T-helper 2 cell treated with Interferon-gamma antibody and Interleukin-4, amounts not matched to agents 5 μg/mL and 100 μg/mL, for 36 hours (primary cell): ENCODE measurements around the gene TRAK2.

ENCODE experiments used
- DNase-seq: peaks from one replicate; pipeline ENCODE4 v3.0.0; 2021; ENCODE audit warnings: low spot score
- H3K27ac Mint-ChIP-seq: one replicate; pipeline ENCODE4 v1.8.0; 2021; ENCODE audit warnings: mild to moderate bottlenecking, mixed read lengths
- H3K27me3 Mint-ChIP-seq: one replicate; pipeline ENCODE4 v1.8.0; 2021; ENCODE audit warnings: low read depth, mixed read lengths
- H3K36me3 Mint-ChIP-seq: one replicate; pipeline ENCODE4 v1.8.0; 2021; ENCODE audit warnings: low read depth, mixed read lengths
- H3K4me1 Mint-ChIP-seq: one replicate; pipeline ENCODE4 v1.8.0; 2021; ENCODE audit warnings: low read depth, mixed read lengths
- H3K4me3 Mint-ChIP-seq: one replicate; pipeline ENCODE4 v1.8.0; 2022; ENCODE audit warnings: mild to moderate bottlenecking, moderate library complexity, mixed read lengths
- H3K9me3 Mint-ChIP-seq: one replicate; pipeline ENCODE4 v1.8.0; 2021; ENCODE audit warnings: mixed read lengths

The TRAK2 gene

DNA sequence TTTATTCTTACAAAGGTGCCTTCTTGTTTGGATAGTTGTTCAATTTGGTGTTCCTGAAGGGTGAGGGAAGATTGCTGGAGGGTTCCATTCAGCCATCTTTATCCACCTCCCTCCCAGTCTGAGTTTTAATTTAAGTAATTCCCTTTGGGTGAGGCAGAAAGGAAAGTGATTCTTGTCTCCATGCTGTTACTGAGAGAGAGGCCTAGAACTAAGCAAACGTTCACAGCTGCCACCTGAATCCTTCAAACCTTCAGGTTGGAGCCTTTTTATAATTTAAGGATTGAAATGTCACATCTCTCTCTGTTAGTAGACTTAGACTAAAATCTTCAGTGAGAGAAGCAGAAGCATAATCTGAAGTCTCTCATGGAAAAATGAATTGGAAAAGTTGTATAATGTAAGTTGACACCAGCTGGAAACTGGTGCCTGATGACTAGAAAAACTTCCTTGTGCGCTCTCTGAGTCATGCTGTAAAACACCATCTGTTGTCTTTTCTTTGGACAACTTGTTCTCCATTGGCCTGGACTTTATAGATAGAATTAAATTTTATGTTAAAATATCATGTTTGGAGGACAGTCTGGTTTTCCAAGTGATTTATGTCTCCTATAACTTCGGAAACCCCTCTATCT, 14.9 kb upstream of the TRAK2 start:
- Mint-ChIP-seq H3K4me1 (peaks cover 7% of the 10 kb centered on the region), H3K27ac (no peak overlapping the region), H3K36me3 (peaks cover 33% of the 10 kb centered on the region), H3K27me3 (no peaks in the 10 kb centered on the region), H3K4me3 (no peak overlapping the region), H3K9me3 (peaks cover 4% of the 10 kb centered on the region)
- no peak for DNase-seq

DNA sequence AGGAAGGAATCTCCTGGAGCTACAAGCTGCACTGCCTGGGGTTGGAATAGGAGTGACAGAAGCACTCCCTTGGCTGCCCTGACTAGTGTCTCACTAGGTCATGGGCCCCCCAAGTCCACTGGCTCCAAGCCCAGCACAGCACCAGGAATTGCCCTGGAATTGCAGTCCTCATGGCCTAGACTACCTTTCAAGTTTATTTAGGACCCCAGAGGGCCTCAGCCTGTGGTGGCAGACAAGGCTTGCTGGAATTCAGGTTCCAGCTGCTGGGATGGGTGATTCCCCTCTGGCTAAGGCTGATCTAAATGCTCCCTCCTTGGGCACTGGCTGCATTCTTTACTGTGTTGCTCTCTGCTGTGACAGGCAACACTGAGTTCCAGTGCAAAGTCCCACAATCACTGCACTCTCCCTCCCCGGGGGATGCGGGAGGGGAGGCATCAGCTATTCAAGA, 14.3 kb upstream of the TRAK2 start:
- H3K27me3 Mint-ChIP-seq = no peaks in the 10 kb centered on the region
- no peak for DNase-seq
- peaks cover 33% of the 10 kb centered on the region for H3K36me3 Mint-ChIP-seq
- H3K9me3 Mint-ChIP-seq = peaks cover 5% of the 10 kb centered on the region
- H3K27ac Mint-ChIP-seq = no peak overlapping the region
- no peak overlapping the region for H3K4me3 Mint-ChIP-seq
- peaks cover 4% of the 10 kb centered on the region for H3K4me1 Mint-ChIP-seq

DNA sequence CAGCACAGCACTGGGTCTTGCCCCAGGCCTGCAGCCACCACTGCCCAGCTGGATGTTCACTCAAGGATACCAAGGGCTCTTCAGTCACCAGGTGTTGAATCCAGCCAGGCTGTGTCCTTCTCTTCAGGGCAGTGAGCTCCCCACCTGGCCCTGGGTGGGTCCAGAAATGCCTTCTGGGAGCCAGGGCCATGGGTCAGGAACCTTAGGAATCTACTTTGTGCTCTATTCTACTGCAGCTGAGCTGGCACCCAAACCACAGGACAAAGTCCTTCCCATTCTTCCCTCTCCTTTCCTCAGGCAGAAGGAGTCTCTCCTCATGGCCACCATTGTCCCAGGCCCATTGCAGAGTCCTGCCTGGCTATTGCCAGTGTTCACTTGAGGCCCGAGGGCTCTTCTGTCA, 13.3 kb upstream of the TRAK2 start:
- no peak overlapping the region for H3K27ac Mint-ChIP-seq
- peaks cover 8% of the 10 kb centered on the region for H3K9me3 Mint-ChIP-seq
- peaks cover 4% of the 10 kb centered on the region for H3K4me1 Mint-ChIP-seq
- DNase-seq = no peak
- peaks cover 37% of the 10 kb centered on the region for H3K36me3 Mint-ChIP-seq
- no peak overlapping the region for H3K4me3 Mint-ChIP-seq
- H3K27me3 Mint-ChIP-seq = no peaks in the 10 kb centered on the region

DNA sequence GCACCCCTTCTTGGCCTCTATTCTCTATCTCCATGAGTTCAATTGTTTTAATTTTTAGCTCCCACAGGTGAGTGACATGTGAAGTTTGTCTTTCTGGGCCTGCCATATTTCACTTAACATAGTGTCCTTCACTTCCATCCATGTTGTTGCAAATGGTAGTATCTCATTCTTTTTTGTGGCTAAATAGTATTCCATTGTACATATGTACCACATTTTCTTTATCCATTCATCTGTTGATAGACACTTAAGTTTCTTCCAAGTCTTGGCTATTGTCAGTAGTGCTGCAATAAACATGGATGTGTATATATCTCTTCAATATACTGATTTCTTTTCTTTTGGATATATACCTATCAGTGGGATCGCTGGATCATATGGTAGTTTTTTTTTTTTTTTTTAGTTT, 9.3 kb upstream of the TRAK2 start:
- Mint-ChIP-seq H3K4me3 (no peak overlapping the region), H3K4me1 (no peaks in the 10 kb centered on the region), H3K27ac (no peak overlapping the region), H3K9me3 (peaks cover 8% of the 10 kb centered on the region), H3K27me3 (no peaks in the 10 kb centered on the region), H3K36me3 (peaks cover 30% of the 10 kb centered on the region)
- DNase-seq = no peak

DNA sequence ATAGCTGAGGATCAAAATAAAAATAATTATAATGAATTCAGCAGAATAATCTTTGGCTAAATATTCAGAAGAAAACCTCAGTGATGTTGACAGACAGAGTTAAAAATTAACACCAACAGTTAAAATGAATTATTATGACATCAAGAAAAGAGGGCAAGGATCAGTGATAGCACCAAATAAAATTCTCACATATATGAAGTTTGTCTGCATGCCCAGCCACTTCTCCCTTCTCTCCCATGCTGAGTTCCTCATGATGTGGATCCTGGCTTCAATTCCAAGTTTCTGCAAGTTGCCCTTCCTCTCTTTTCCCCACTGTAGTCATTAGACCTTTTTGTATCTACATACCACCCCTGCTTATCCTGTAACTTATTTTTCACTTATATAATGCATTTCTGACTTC, 7.1 kb upstream of the TRAK2 start:
- peaks cover 8% of the 10 kb centered on the region for H3K9me3 Mint-ChIP-seq
- peaks cover 30% of the 10 kb centered on the region for H3K36me3 Mint-ChIP-seq
- no peak overlapping the region for H3K27ac Mint-ChIP-seq
- H3K27me3 Mint-ChIP-seq = peaks cover 6% of the 10 kb centered on the region
- H3K4me1 Mint-ChIP-seq = peaks cover 4% of the 10 kb centered on the region
- DNase-seq = no peak
- no peak overlapping the region for H3K4me3 Mint-ChIP-seq

DNA sequence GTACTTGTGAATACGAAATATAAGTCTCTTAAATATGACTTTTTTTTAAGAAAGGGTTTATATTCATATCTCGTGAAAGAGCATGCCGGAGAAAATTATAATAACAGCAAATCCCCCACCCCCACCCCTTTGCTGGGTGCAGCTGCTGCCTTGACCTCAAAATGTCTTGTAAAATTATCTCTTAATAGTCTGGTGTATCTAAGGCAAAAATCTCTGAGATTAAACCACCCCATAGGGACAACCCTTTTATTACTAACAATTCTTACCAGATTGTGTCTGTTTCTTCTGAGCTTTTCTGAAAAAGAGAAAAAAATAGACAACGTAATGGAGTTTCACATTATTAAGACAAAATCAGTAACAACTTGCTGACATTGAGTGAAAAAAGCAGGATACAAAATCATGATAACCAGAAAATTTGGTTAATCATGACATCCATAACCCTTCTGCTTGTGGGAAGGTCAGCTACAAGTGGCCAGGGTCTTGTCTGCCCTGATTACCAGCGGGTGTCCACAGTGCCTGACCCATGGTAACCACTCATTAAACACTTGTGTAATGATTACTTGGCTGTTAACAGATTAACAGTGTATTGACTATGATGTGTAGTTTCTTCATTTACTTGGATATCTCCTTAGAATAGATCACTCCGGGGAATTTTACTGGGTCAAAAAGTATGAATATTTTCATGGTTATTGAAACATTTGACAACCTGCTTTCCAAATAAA, 1.8 kb upstream of the TRAK2 start:
- Mint-ChIP-seq H3K27me3 (peaks cover 12% of the 10 kb centered on the region), H3K27ac (no peak overlapping the region), H3K4me3 (peak overlapping the region; percentile 9), H3K36me3 (peaks cover 19% of the 10 kb centered on the region), H3K9me3 (no peaks in the 10 kb centered on the region), H3K4me1 (peaks cover 32% of the 10 kb centered on the region)
- no peak for DNase-seq

DNA sequence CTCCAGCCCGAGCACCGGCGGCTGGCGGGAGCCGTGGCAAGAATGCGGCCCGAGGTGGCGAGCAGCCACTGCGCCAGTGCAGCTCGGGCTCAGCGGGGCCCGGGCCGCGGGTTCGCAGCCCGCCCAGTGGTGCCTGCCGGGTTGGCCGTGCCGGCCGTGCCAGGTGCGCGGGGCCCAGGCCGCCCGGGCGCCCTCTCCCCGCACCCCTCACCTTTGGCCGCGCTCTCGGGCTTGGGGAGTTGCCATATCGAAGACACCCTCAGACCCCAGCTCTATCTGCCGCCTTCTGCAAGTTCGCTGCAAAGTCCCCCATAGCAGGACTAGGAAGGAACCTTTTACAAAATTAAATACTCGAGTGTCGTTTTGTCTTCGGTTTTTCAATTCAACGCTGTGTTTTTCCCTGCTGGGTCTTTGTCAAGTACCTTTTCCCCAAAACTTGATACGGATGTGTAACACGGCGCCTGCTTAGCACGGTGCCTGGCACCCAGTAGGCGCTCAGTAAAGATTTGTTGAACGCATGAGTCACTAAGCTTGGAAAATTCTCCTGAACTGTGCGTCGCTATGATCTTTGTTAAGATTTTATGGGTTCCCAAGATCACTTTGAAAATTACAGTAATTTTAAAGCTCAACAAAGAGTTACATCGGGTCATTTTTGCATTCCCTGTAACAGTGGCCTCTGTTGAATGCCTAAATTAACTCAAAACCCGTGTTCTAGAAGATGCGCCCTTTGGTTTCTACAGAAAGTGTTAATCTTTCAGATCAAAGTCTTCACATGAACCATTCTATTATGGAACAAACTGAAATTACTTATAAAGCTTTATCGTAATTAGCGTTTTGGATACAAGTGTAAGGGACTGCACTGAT, 1.0 kb upstream of the TRAK2 start:
- H3K27ac Mint-ChIP-seq = peak overlapping the region; percentile 68
- H3K4me3 Mint-ChIP-seq = peak overlapping the region; percentile 88
- H3K4me1 Mint-ChIP-seq = peaks cover 39% of the 10 kb centered on the region
- DNase-seq = no peak
- H3K27me3 Mint-ChIP-seq = peaks cover 12% of the 10 kb centered on the region
- no peaks in the 10 kb centered on the region for H3K9me3 Mint-ChIP-seq
- H3K36me3 Mint-ChIP-seq = peaks cover 21% of the 10 kb centered on the region

DNA sequence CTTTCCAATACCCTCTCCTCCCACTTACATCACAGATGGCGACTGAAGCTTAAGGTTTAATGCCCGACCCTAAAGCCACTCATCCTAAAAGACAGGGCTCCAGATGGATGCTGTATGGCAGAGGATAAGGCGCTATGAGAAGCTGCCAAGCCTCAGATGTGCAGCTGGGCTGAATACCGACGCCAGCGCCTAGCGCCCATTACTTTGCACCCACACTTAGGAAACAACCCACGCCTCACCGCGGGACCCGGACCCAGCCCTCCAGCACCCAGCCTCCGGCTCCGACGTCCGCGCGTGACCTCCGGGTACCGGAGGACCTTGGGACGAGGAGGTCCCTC, 335 bp downstream of the TRAK2 start:
- Mint-ChIP-seq H3K4me3 (peak overlapping the region; percentile 97), H3K27ac (peak overlapping the region; percentile 94), H3K27me3 (peaks cover 12% of the 10 kb centered on the region), H3K36me3 (peaks cover 27% of the 10 kb centered on the region), H3K4me1 (peaks cover 52% of the 10 kb centered on the region), H3K9me3 (no peaks in the 10 kb centered on the region)
- no peak for DNase-seq

DNA sequence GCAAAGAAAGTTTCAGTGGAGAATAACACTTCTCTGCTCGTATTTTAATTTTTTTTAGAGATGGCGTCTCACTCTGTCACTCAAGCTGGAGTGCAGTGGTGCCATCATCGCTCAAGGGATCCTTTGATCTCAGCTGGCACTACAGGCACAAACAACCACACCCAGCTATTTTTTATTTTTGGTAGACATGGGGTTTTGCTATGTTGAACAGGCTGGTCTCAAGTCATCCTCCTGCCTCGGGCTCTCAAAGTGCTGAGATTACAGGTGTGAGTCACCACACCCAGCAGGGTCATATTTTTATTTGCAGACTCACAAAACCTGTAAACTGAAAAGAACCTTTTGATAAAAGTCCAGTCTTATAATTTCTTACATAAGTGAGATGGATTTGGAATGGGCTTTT, 2.6 kb downstream of the TRAK2 start:
- peak overlapping the region; percentile 67 for H3K4me3 Mint-ChIP-seq
- peak overlapping the region; percentile 77 for H3K27ac Mint-ChIP-seq
- H3K4me1 Mint-ChIP-seq = peaks cover 58% of the 10 kb centered on the region
- H3K9me3 Mint-ChIP-seq = no peaks in the 10 kb centered on the region
- peaks cover 9% of the 10 kb centered on the region for H3K27me3 Mint-ChIP-seq
- H3K36me3 Mint-ChIP-seq = peaks cover 28% of the 10 kb centered on the region
- DNase-seq = no peak

DNA sequence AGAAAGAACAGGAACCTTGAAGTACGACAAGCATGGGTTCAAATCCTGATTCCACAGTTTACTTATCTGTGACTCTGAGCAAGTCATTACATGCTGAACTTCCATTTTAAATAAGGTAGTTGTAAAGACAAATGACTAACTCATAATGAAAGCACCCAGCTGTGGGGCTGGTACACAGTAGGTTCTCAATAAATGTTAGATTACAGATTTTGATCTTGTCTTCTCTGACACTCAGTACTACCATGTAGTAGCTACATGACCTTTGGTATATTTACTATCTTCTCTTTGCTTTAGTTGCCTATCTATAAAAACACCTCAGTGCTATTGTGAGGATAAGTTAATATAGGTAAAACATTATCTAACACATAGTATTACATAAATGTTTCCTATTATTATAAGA, 3.2 kb downstream of the TRAK2 start:
- H3K9me3 Mint-ChIP-seq = no peaks in the 10 kb centered on the region
- no peak for DNase-seq
- H3K36me3 Mint-ChIP-seq = peaks cover 24% of the 10 kb centered on the region
- H3K4me1 Mint-ChIP-seq = peaks cover 53% of the 10 kb centered on the region
- H3K27ac Mint-ChIP-seq = peak overlapping the region; percentile 77
- peaks cover 3% of the 10 kb centered on the region for H3K27me3 Mint-ChIP-seq
- peak overlapping the region; percentile 67 for H3K4me3 Mint-ChIP-seq

DNA sequence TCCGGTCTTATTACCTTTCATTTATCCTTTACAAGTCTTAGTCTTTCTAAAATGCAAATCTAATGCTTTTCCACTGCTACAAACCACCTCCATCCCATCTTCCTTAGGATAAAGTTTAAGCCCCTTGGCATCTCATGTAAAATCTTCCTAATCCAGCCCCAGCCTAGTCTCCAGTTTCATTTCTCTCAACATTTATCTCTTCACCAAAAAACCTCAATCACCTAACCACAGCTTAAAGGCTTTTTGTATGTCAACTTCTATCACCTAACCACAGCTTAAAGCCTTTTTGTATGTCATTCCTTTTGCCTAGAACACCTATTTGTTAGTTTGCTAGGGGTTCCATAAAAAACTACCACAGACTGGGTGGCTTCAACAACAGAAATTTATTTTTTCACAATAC, 4.2 kb downstream of the TRAK2 start:
- H3K27ac Mint-ChIP-seq = peak overlapping the region; percentile 65
- no peaks in the 10 kb centered on the region for H3K9me3 Mint-ChIP-seq
- no peaks in the 10 kb centered on the region for H3K27me3 Mint-ChIP-seq
- H3K36me3 Mint-ChIP-seq = peaks cover 24% of the 10 kb centered on the region
- peak overlapping the region; percentile 67 for H3K4me3 Mint-ChIP-seq
- no peak for DNase-seq
- peaks cover 44% of the 10 kb centered on the region for H3K4me1 Mint-ChIP-seq

DNA sequence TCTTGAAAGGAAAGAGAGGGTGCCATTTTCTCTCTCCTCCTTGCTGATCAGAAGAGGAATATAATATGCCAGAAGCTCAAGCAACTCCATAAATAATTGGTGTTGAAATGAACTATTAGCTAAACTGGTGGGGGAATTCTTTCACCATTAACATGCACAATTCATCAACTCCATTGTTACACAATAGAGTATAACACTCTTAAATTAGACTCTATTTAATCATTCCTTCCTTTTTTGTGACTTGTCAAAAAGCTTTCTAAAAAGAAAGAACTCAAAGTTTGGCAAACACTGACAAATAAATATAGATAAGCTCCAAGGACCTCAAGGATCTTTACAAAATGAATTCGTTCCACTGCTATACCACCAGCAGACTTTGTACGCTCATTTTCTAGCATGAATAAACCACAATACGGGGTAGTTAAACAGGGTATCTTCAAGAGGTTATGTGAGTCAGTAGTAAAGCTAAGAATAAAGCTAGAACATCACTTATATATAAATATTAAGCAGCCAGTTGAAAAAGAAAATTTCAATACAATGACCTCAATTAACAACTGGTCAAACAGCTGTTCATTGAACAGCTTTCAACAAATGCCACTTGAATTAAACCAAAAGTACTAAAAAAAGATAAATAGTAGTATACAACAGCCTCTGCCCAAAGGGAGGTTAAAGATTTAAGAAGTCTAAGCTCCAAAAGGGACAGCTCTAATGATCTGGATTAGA, 6.4 kb downstream of the TRAK2 start:
- peaks cover 24% of the 10 kb centered on the region for H3K36me3 Mint-ChIP-seq
- H3K9me3 Mint-ChIP-seq = no peaks in the 10 kb centered on the region
- H3K4me3 Mint-ChIP-seq = no peak overlapping the region
- DNase-seq = no peak
- H3K4me1 Mint-ChIP-seq = peaks cover 42% of the 10 kb centered on the region
- no peaks in the 10 kb centered on the region for H3K27me3 Mint-ChIP-seq
- H3K27ac Mint-ChIP-seq = no peak overlapping the region

DNA sequence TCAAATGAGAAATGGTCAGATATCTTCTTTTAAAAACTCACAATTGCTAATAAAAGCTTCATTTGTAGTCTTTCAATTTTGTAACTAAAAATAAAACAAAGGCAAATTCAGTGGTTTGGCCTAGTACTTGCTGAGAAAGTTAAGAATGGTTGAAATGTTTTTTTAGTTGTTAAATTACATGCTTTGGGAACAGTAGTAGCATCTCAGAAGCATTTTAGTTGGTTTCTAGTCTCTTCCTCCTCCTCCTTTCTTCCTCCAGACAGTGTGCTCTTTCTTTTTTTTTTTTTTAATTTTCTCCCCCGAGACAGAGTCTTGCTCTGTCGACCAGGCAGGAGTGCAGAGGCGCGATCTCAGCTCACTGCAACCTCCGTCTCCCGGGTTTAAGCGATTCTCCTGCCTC, 9.8 kb downstream of the TRAK2 start:
- DNase-seq = no peak
- peaks cover 23% of the 10 kb centered on the region for H3K36me3 Mint-ChIP-seq
- no peaks in the 10 kb centered on the region for H3K9me3 Mint-ChIP-seq
- peaks cover 23% of the 10 kb centered on the region for H3K4me1 Mint-ChIP-seq
- no peaks in the 10 kb centered on the region for H3K27me3 Mint-ChIP-seq
- H3K27ac Mint-ChIP-seq = no peak overlapping the region
- no peak overlapping the region for H3K4me3 Mint-ChIP-seq

DNA sequence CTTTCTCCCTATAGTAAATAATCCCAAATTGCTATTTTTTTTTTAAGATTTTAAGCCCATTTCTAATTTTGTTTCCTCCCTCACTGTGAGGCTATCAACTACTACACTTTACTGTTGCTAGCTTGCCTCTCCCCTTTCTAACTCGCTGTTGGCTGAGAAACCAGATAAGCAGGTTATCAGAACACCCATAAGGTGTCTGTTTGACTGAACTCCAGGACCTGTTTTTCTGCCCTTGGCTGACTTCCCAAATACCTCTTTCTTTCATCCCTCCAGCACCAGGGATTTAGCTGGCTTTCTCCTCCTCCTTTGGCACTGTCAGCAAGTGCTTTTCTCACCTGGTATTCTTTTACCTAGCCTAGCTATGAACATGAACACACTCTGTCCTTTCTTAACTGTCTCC, 11.1 kb downstream of the TRAK2 start:
- H3K4me1 Mint-ChIP-seq = peaks cover 12% of the 10 kb centered on the region
- H3K36me3 Mint-ChIP-seq = peaks cover 17% of the 10 kb centered on the region

More for the DNA sequence above, 11.1 kb downstream of the TRAK2 start:
- no peak overlapping the region for H3K4me3 Mint-ChIP-seq
- no peaks in the 10 kb centered on the region for H3K9me3 Mint-ChIP-seq
- no peak overlapping the region for H3K27ac Mint-ChIP-seq
- H3K27me3 Mint-ChIP-seq = no peaks in the 10 kb centered on the region
- DNase-seq = no peak
